Effector memory CD8-positive, alpha-beta T cell (primary cell): ENCODE measurements around the gene DUS1L.

Experiments used
- ATAC-seq: fragments of 150-1000 bp; cut with Tn5 transposase; replicated peaks from 2 replicates; pipeline ENCODE4 v1.10.0; 2021; ENCODE audit warnings: mild to moderate bottlenecking, moderate library complexity
- DNase-seq, 3 experiments: peaks; one replicate each; pipeline ENCODE4 v3.0.0; 2021
- H3K27ac Mint-ChIP-seq, 2 donors: one replicate each; pipeline ENCODE4 v1.8.0; 2022; ENCODE audit warnings: mild to moderate bottlenecking in 2 of 2, mixed read lengths in 2 of 2, moderate library complexity in 2 of 2
- H3K27me3 Mint-ChIP-seq, 2 donors: one replicate each; pipeline ENCODE4 v1.8.0; 2022; ENCODE audit warnings: mixed read lengths in 2 of 2
- H3K36me3 Mint-ChIP-seq: one replicate; pipeline ENCODE4 v1.8.0; 2022; ENCODE audit warnings: mild to moderate bottlenecking, moderate library complexity, mixed read lengths; ENCODE audit not compliant: insufficient read depth
- H3K4me1 Mint-ChIP-seq, 2 donors: one replicate each; pipeline ENCODE4 v1.8.0; 2022; ENCODE audit warnings: low read depth in 2 of 2, mixed read lengths in 2 of 2
- H3K4me3 Mint-ChIP-seq, 2 donors: one replicate each; pipeline ENCODE4 v1.8.0; 2022; ENCODE audit warnings: mild to moderate bottlenecking in 2 of 2, mixed read lengths in 2 of 2, moderate library complexity in 2 of 2
- H3K9me3 Mint-ChIP-seq, 2 donors: one replicate each; pipeline ENCODE4 v1.8.0; 2022; ENCODE audit warnings: mixed read lengths in 2 of 2

DUS1L gene

GRCh38 chr17:82088838-82089722 is 23.5 kb upstream of the DUS1L start:
- no peak for ATAC-seq
- H3K4me1 Mint-ChIP-seq = no peaks in the 10 kb centered on the region

GRCh38 chr17:82087961-82088837 is 22.6 kb upstream of the DUS1L start:
- Mint-ChIP-seq H3K4me1 (no peaks in the 10 kb centered on the region), H3K4me3 (no peak overlapping the region), H3K9me3 (no peaks in the 10 kb centered on the region), H3K27ac (no peak overlapping the region), H3K27me3 (no peaks in the 10 kb centered on the region), H3K36me3 (peaks cover 28% of the 10 kb centered on the region)
- no peak for ATAC-seq
- DNase-seq = no peak

More at GRCh38 chr17:82088838-82089722, 23.5 kb upstream of the DUS1L start:
- Mint-ChIP-seq H3K4me3 (no peak overlapping the region), H3K36me3 (peaks cover 26% of the 10 kb centered on the region), H3K27ac (no peak overlapping the region), H3K27me3 (no peaks in the 10 kb centered on the region), H3K9me3 (no peaks in the 10 kb centered on the region)
- DNase-seq = no peak

GRCh38 chr17:82086941-82087906 is 21.6 kb upstream of the DUS1L start:
- ATAC-seq = no peak
- DNase-seq = no peak

GRCh38 chr17:82085931-82086764 is 20.5 kb upstream of the DUS1L start:
- Mint-ChIP-seq H3K4me1 (no peaks in the 10 kb centered on the region), H3K27me3 (no peaks in the 10 kb centered on the region), H3K36me3 (peaks cover 28% of the 10 kb centered on the region), H3K9me3 (no peaks in the 10 kb centered on the region), H3K4me3 (no peak overlapping the region), H3K27ac (no peak overlapping the region)
- ATAC-seq = no peak
- DNase-seq = no peak

More at GRCh38 chr17:82086941-82087906, 21.6 kb upstream of the DUS1L start:
- Mint-ChIP-seq H3K27me3 (no peaks in the 10 kb centered on the region), H3K36me3 (peaks cover 30% of the 10 kb centered on the region), H3K27ac (no peak overlapping the region), H3K4me1 (no peaks in the 10 kb centered on the region), H3K9me3 (no peaks in the 10 kb centered on the region), H3K4me3 (no peak overlapping the region)

GRCh38 chr17:82085031-82085861 is 19.6 kb upstream of the DUS1L start:
- DNase-seq (no peak), ATAC-seq (no peak)
- Mint-ChIP-seq H3K9me3 (no peaks in the 10 kb centered on the region), H3K27ac (no peak overlapping the region), H3K4me3 (no peak overlapping the region), H3K27me3 (no peaks in the 10 kb centered on the region), H3K4me1 (no peaks in the 10 kb centered on the region), H3K36me3 (peaks cover 30% of the 10 kb centered on the region)

GRCh38 chr17:82084373-82085030 is 18.9 kb upstream of the DUS1L start:
- DNase-seq = no peak
- Mint-ChIP-seq H3K4me3 (no peak overlapping the region), H3K27ac (no peak overlapping the region), H3K36me3 (peaks cover 30% of the 10 kb centered on the region), H3K9me3 (no peaks in the 10 kb centered on the region), H3K4me1 (no peaks in the 10 kb centered on the region), H3K27me3 (no peaks in the 10 kb centered on the region)
- ATAC-seq = no peak

GRCh38 chr17:82083533-82084359 is 18.1 kb upstream of the DUS1L start:
- no peak for ATAC-seq
- H3K4me1 Mint-ChIP-seq = no peaks in the 10 kb centered on the region
- H3K27me3 Mint-ChIP-seq = no peaks in the 10 kb centered on the region
- H3K27ac Mint-ChIP-seq = no peak overlapping the region
- no peaks in the 10 kb centered on the region for H3K9me3 Mint-ChIP-seq
- H3K36me3 Mint-ChIP-seq = peaks cover 34% of the 10 kb centered on the region
- no peak for DNase-seq
- H3K4me3 Mint-ChIP-seq = no peak overlapping the region

GRCh38 chr17:82083009-82083408 is 17.4 kb upstream of the DUS1L start:
- no peaks in the 10 kb centered on the region for H3K9me3 Mint-ChIP-seq
- no peak overlapping the region for H3K4me3 Mint-ChIP-seq
- H3K27me3 Mint-ChIP-seq = no peaks in the 10 kb centered on the region
- H3K4me1 Mint-ChIP-seq = no peaks in the 10 kb centered on the region
- peaks cover 31% of the 10 kb centered on the region for H3K36me3 Mint-ChIP-seq
- DNase-seq = no peak
- H3K27ac Mint-ChIP-seq = no peak overlapping the region
- no peak for ATAC-seq

GRCh38 chr17:82082456-82082855 is 16.9 kb upstream of the DUS1L start:
- DNase-seq (no peak), ATAC-seq (no peak)
- Mint-ChIP-seq H3K27ac (no peak overlapping the region), H3K36me3 (peaks cover 31% of the 10 kb centered on the region), H3K4me3 (no peak overlapping the region), H3K27me3 (no peaks in the 10 kb centered on the region), H3K4me1 (no peaks in the 10 kb centered on the region), H3K9me3 (no peaks in the 10 kb centered on the region)

GRCh38 chr17:82081966-82082365 is 16.4 kb upstream of the DUS1L start:
- no peaks in the 10 kb centered on the region for H3K4me1 Mint-ChIP-seq
- no peak for DNase-seq
- H3K27me3 Mint-ChIP-seq = no peaks in the 10 kb centered on the region
- H3K36me3 Mint-ChIP-seq = peaks cover 31% of the 10 kb centered on the region
- no peak for ATAC-seq
- no peak overlapping the region for H3K27ac Mint-ChIP-seq
- H3K4me3 Mint-ChIP-seq = no peak overlapping the region
- no peaks in the 10 kb centered on the region for H3K9me3 Mint-ChIP-seq

- Mint-ChIP-seq H3K36me3 (peaks cover 30% of the 10 kb centered on the region), H3K4me1 (no peaks in the 10 kb centered on the region), H3K4me3 (no peak overlapping the region), H3K9me3 (no peaks in the 10 kb centered on the region), H3K27me3 (no peaks in the 10 kb centered on the region), H3K27ac (no peak overlapping the region)
- no peak for DNase-seq
- no peak for ATAC-seq
Measured at GRCh38 chr17:82081546-82081945, 15.9 kb upstream of the DUS1L start.
